Hepatocyte (in vitro differentiated cells): Measurements from ENCODE around the gene CEACAM16. TPM values are rescaled to one million over a fixed set of nuclear protein-coding genes. Genes with fewer than 3 reads are reported as not detected.

Source experiments
- DNase-seq: peaks from one replicate; pipeline ENCODE4 v3.0.0-alpha.2; 2016; ENCODE audit warnings: low spot score
- H2AFZ ChIP-seq: fragments of 200-600 bp; sonication (generic); 2 replicates; pipeline ENCODE4 v1.6.0; 2016; ENCODE audit warnings: antibody characterized with exemption, mild to moderate bottlenecking
- H3K27ac ChIP-seq: fragments of 200-600 bp; sonication (generic); 2 replicates; pipeline ENCODE4 v1.5.1; 2016; ENCODE audit warnings: mild to moderate bottlenecking
- H3K27me3 ChIP-seq: fragments of 200-600 bp; sonication (generic); 2 replicates; pipeline ENCODE4 v1.6.1; 2016
- H3K36me3 ChIP-seq: fragments of 200-600 bp; sonication (generic); replicated peaks from 2 replicates; pipeline ENCODE4 v1.5.1; 2016; ENCODE audit warnings: low read depth; ENCODE audit not compliant: insufficient read depth
- H3K4me1 ChIP-seq: fragments of 200-600 bp; sonication (generic); 2 replicates; pipeline ENCODE4 v1.5.1; 2016; ENCODE audit warnings: mild to moderate bottlenecking, moderate library complexity; ENCODE audit not compliant: insufficient read depth
- H3K4me2 ChIP-seq: fragments of 200-600 bp; sonication (generic); 2 replicates; pipeline ENCODE4 v1.6.0; 2016
- H3K4me3 ChIP-seq: fragments of 200-600 bp; sonication (generic); 2 replicates; pipeline ENCODE4 v1.5.1; 2016; ENCODE audit warnings: mild to moderate bottlenecking
- H3K79me2 ChIP-seq: fragments of 200-600 bp; sonication (generic); 2 replicates; pipeline ENCODE4 v1.6.0; 2017; ENCODE audit warnings: mild to moderate bottlenecking
- H3K9me2 ChIP-seq: fragments of 200-600 bp; sonication (generic); replicated peaks from 2 replicates; pipeline ENCODE4 v1.6.0; 2017; ENCODE audit warnings: mild to moderate bottlenecking; ENCODE audit not compliant: insufficient read depth
- H3K9me3 ChIP-seq: fragments of 200-600 bp; sonication (generic); 2 replicates; pipeline ENCODE4 v1.5.1; 2016; ENCODE audit warnings: low read depth, mild to moderate bottlenecking
- H4K20me1 ChIP-seq: fragments of 200-600 bp; sonication (generic); 2 replicates; pipeline ENCODE4 v1.6.0; 2016; ENCODE audit warnings: mild to moderate bottlenecking; ENCODE audit not compliant: insufficient read depth, poor library complexity, severe bottlenecking
- EZH2 ChIP-seq: fragments of 200-600 bp; sonication (generic); IDR thresholded peaks from 2 replicates; pipeline ENCODE4 v1.6.1; 2016; ENCODE audit warnings: antibody characterized with exemption, mild to moderate bottlenecking, borderline replicate concordance
- EZH2phosphoT487 ChIP-seq: fragments of 200-600 bp; sonication (generic); IDR thresholded peaks from one replicate; pipeline ENCODE4 v1.6.1; 2018; ENCODE audit warnings: antibody characterized with exemption, mild to moderate bottlenecking, low read depth, moderate library complexity; ENCODE audit not compliant: unreplicated experiment, severe bottlenecking
- WGBS: methylation state at CpG from one replicate; pipeline ENCODE4 v1.1.6; 2016; ENCODE audit warnings: low lambda C conversion rate; ENCODE audit errors: missing lambda C conversion rate; 5-methylcytosine and 5-hydroxymethylcytosine counted together
- polyA plus RNA-seq: library from polyadenylated mRNA; unstranded; fragments of >200 nt; fragmentation: Nextera tagmentation; extraction: Ambion mirVana; gene quantifications from 2 replicates; pipeline ENCODE4 v1.2.1, GENCODE V29; 2016
- total RNA-seq: library from RNA; depleted of rRNA; stranded (reverse); fragments of >200 nt; gene quantifications from 2 replicates; pipeline ENCODE4 v1.2.3, GENCODE V29; 2014
- TF ChIP-seq, protein P1 (sequence below): fragments of 200-600 bp; sonication (generic); IDR thresholded peaks from 2 replicates; pipeline ENCODE4 v1.5.1; 2016; ENCODE audit warnings: antibody characterized with exemption, mild to moderate bottlenecking; ENCODE audit not compliant: poor library complexity

The CEACAM16 gene
- total and polyA plus RNA-seq, 2 experiments from 2014 or later, result 0.73 TPM; not detected in 1

DNA sequence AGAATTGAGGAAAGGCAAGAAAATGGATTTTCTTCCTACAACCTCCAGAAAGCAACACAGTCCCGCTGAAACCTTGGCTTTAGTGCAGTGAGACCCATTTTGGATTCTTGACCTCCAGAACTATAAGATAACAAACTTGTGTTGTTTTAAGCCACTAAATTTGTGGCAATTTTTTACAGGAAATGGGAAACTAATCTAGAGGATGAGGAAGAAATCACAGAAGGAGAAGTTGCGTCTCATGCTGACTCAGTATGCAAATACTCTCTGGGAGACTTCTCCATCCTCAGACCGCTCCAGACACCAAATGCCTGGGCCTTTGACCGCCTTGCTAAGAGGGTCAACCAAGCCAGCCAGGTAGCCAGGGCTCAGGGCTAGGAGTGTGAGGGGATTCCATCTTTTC is 13.1 kb upstream of the CEACAM16 start:
- H3K4me1 ChIP-seq, result peaks cover 5% of the 10 kb centered on the region
- no peak for DNase-seq
- WGBS, result 89% methylated on average over 4 of the region's 4 CpGs
- no peaks in the 10 kb centered on the region for H3K36me3 ChIP-seq
- no peaks in the 10 kb centered on the region for H4K20me1 ChIP-seq
- no peak for TF ChIP-seq EZH2phosphoT487
- TF ChIP-seq, protein P1, sequence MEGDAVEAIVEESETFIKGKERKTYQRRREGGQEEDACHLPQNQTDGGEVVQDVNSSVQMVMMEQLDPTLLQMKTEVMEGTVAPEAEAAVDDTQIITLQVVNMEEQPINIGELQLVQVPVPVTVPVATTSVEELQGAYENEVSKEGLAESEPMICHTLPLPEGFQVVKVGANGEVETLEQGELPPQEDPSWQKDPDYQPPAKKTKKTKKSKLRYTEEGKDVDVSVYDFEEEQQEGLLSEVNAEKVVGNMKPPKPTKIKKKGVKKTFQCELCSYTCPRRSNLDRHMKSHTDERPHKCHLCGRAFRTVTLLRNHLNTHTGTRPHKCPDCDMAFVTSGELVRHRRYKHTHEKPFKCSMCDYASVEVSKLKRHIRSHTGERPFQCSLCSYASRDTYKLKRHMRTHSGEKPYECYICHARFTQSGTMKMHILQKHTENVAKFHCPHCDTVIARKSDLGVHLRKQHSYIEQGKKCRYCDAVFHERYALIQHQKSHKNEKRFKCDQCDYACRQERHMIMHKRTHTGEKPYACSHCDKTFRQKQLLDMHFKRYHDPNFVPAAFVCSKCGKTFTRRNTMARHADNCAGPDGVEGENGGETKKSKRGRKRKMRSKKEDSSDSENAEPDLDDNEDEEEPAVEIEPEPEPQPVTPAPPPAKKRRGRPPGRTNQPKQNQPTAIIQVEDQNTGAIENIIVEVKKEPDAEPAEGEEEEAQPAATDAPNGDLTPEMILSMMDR, result no peak
- no peak for TF ChIP-seq EZH2
- no peaks in the 10 kb centered on the region for H3K27me3 ChIP-seq
- peak overlapping the region; percentile 31 for H3K27ac ChIP-seq
- no peaks in the 10 kb centered on the region for H3K79me2 ChIP-seq
- no peak overlapping the region for H2AFZ ChIP-seq
- H3K9me3 ChIP-seq, result no peaks in the 10 kb centered on the region
- H3K4me2 ChIP-seq, result no peak overlapping the region
- H3K4me3 ChIP-seq, result no peak overlapping the region
- H3K9me2 ChIP-seq, result no peaks in the 10 kb centered on the region

DNA sequence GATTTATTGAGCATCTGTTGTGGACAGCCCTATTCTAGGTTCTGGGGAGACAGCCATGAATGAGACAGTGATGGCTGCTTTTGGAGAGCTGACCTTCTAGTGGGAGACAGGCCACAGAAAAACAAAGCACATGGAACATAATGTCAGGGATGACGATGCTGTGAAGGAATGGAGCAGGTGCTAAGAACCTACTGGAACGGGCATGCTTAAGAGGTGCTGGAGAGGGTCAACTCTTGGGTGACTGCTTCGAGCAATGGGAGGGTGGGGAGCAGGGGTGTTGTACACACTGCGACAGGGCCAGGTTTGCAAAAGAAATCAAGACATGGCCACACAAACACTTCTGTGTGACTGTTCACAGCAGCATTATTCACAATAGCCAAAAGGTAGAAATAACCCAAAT is 12.1 kb upstream of the CEACAM16 start:
- Histone ChIP-seq H3K9me3 (no peaks in the 10 kb centered on the region), H3K4me1 (peaks cover 5% of the 10 kb centered on the region), H3K27me3 (no peaks in the 10 kb centered on the region), H3K4me3 (no peak overlapping the region), H4K20me1 (no peaks in the 10 kb centered on the region), H3K27ac (no peak overlapping the region), H3K4me2 (no peak overlapping the region), H3K79me2 (no peaks in the 10 kb centered on the region), H2AFZ (no peak overlapping the region), H3K9me2 (no peaks in the 10 kb centered on the region), H3K36me3 (no peaks in the 10 kb centered on the region)
- no peak for DNase-seq
- TF ChIP-seq, protein P1, result no peak
- TF ChIP-seq EZH2, result no peak
- TF ChIP-seq EZH2phosphoT487, result no peak
- 90% methylated on average over 4 of the region's 4 CpGs for WGBS

DNA sequence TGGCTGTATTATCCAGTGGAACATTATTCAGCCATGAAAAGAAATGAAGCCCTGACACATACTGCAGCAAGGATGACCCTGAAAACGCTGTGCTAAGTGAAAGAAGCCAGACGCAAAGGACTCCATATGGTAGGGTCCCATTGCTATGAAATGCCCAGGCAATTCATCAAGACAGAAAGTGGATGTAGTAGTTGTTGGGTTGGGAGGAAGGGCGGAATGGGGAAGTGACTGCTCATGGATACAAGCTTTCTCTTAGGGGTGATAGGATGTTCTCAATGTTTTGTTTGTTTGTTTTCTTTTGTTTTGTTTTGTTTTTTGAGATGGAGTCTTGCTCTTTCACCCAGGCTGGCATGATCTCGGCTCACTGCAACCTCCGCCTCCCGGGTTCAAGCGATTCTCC is 11.1 kb upstream of the CEACAM16 start:
- TF ChIP-seq EZH2 (no peak), EZH2phosphoT487 (no peak)
- TF ChIP-seq, protein P1, result no peak
- no peak overlapping the region for H3K4me3 ChIP-seq
- no peak for DNase-seq
- H3K36me3 ChIP-seq, result no peaks in the 10 kb centered on the region
- no peak overlapping the region for H2AFZ ChIP-seq
- no peaks in the 10 kb centered on the region for H3K27me3 ChIP-seq
- 93% methylated on average over 7 of the region's 7 CpGs for WGBS
- no peaks in the 10 kb centered on the region for H4K20me1 ChIP-seq
- H3K9me3 ChIP-seq, result no peaks in the 10 kb centered on the region
- H3K79me2 ChIP-seq, result no peaks in the 10 kb centered on the region
- no peak overlapping the region for H3K4me2 ChIP-seq
- peaks cover 13% of the 10 kb centered on the region for H3K4me1 ChIP-seq
- no peaks in the 10 kb centered on the region for H3K9me2 ChIP-seq
- no peak overlapping the region for H3K27ac ChIP-seq
